ENCODE results near the gene CXCR6.

Gene CXCR6

GRCh38 chr3:45905755-45906154 is 37.5 kb upstream of the CXCR6 start:
- Histone ChIP-seq H3K4me1 (peaks cover 0 to 12% (median 0%) of the 10 kb centered on the region in 4 donors), H3K27me3 (no peaks in the 10 kb centered on the region), H3K27ac (no peak overlapping the region), H3K4me3 (no peak overlapping the region), H3K9me3 (no peaks in the 10 kb centered on the region), H3K36me3 (peaks cover 0 to 4% (median 0%) of the 10 kb centered on the region in 3 donors)
- no peak for DNase-seq
- intact Hi-C loops (cut with DNase I; ENCODE audit: low total_unique reads) = no loop called here
- TF ChIP-seq, protein P1, sequence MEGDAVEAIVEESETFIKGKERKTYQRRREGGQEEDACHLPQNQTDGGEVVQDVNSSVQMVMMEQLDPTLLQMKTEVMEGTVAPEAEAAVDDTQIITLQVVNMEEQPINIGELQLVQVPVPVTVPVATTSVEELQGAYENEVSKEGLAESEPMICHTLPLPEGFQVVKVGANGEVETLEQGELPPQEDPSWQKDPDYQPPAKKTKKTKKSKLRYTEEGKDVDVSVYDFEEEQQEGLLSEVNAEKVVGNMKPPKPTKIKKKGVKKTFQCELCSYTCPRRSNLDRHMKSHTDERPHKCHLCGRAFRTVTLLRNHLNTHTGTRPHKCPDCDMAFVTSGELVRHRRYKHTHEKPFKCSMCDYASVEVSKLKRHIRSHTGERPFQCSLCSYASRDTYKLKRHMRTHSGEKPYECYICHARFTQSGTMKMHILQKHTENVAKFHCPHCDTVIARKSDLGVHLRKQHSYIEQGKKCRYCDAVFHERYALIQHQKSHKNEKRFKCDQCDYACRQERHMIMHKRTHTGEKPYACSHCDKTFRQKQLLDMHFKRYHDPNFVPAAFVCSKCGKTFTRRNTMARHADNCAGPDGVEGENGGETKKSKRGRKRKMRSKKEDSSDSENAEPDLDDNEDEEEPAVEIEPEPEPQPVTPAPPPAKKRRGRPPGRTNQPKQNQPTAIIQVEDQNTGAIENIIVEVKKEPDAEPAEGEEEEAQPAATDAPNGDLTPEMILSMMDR (IDR thresholded peaks at IDR 0.05) = no peak

- Histone ChIP-seq H3K9me3 (no peaks in the 10 kb centered on the region), H3K27ac (no peak overlapping the region), H3K36me3 (peaks cover 0 to 4% (median 0%) of the 10 kb centered on the region in 3 donors), H3K4me3 (no peak overlapping the region), H3K4me1 (peaks cover 0 to 12% (median 0%) of the 10 kb centered on the region in 4 donors), H3K27me3 (no peaks in the 10 kb centered on the region)
- DNase-seq = no peak
- TF ChIP-seq, protein P1 (IDR thresholded peaks at IDR 0.05) = peak in 1 of 2 experiments; percentile 30
- intact Hi-C loops (cut with DNase I; ENCODE audit: low total_unique reads) = no loop called here
Observed at GRCh38 chr3:45906681-45907407, 36.4 kb upstream of the CXCR6 start.

DNA sequence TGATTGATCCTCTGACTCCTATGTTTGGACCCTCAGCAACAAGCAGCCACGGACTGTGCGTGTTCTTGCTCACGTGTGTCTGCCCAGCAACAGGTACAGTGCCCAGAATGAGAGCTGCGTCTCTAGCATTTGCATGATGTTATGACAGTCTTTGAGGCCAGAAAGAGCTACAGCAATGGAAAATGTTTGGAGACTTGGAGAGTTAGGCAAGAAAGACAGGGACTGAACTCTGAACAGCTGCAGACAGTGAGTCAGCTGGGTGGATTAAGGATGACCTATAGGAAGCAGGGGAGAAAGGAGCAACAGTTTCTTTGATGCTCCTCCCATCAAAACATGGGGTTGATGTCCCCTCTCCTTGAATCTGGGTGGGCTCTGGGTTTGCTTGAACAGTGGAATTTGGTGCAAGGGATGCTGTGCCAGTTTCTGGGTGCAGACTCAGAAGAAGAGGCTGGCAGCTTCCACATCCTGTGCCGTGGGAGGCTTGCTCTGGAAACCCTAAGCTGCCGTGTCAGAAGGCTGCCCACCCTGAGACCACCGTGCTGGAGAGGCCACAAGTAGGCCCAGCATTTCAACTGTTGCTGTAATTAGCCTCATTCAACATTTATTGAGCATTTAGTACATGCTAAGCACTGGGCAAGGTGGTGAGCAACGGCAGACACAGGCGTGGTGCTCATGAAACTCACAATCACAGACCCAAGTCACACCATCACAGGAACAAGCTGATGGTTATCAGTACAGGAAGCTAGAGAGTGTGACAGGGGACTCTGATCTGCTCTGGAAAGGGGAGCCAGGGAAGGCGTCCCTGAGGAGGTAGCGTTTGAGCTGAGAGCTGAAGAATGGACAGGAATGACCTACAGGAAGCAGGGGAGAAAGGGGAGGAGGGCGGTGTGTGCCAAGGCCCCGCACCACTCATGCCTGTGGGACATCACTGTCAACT is 35.2 kb upstream of the CXCR6 start:
- Histone ChIP-seq H3K9me3 (no peaks in the 10 kb centered on the region), H3K27ac (no peak overlapping the region), H3K4me1 (peaks cover 0 to 12% (median 0%) of the 10 kb centered on the region in 4 donors), H3K36me3 (peaks cover 0 to 4% (median 0%) of the 10 kb centered on the region in 3 donors), H3K4me3 (no peak overlapping the region), H3K27me3 (no peaks in the 10 kb centered on the region)
- intact Hi-C loops (cut with DNase I; ENCODE audit: low total_unique reads) = no loop called here
- no peak for DNase-seq
- TF ChIP-seq, protein P1 (IDR thresholded peaks at IDR 0.05) = no peak

DNA sequence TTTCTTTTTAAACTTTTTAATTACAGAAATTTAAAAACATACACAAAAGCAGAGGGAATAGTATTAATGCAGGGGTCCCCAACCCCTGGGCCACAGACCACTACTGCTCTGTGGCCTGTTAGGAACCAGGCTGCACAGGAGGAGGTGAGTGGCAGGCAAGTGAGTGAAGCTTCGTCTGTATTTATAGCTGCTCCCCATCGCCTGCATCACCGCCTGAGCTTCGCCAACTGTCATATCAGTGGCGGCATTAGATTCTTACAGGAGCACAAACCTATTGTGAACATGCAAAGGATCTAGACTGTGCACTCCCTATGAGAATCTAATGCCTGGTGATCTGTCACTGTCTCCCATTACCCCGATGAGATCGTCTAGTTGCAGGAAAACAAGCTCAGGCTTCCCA is 34.5 kb upstream of the CXCR6 start:
- no peaks in the 10 kb centered on the region for H3K27me3 ChIP-seq
- intact Hi-C loops (cut with DNase I; ENCODE audit: low total_unique reads) = no loop called here
- no peak for DNase-seq
- H3K9me3 ChIP-seq = no peaks in the 10 kb centered on the region
- H3K4me1 ChIP-seq = peaks cover 0 to 12% (median 0%) of the 10 kb centered on the region in 4 donors
- H3K27ac ChIP-seq = no peak overlapping the region
- no peak overlapping the region for H3K4me3 ChIP-seq
- TF ChIP-seq, protein P1 (IDR thresholded peaks at IDR 0.05) = no peak
- H3K36me3 ChIP-seq = peaks cover 0 to 4% (median 0%) of the 10 kb centered on the region in 3 donors

- TF ChIP-seq, protein P1 (IDR thresholded peaks at IDR 0.05) = no peak
- no peak overlapping the region for H3K4me3 ChIP-seq
- no peaks in the 10 kb centered on the region for H3K27me3 ChIP-seq
- peaks cover 0 to 12% (median 0%) of the 10 kb centered on the region in 4 donors for H3K4me1 ChIP-seq
- DNase-seq = no peak
- no peaks in the 10 kb centered on the region for H3K9me3 ChIP-seq
- no peak overlapping the region for H3K27ac ChIP-seq
- peaks cover 0 to under 1% (median 0%) of the 10 kb centered on the region in 3 donors for H3K36me3 ChIP-seq
- intact Hi-C loops (cut with DNase I; ENCODE audit: low total_unique reads) = no loop called here
Observed at GRCh38 chr3:45909542-45909941, 33.7 kb upstream of the CXCR6 start.

Measured in tibial artery (tissue), 4 donors.